VCaP (cell line): ENCODE results near the gene GNA12.

Experiments
- H3K27ac ChIP-seq: fragments of 450-650 bp; 2 replicates; pipeline ENCODE4 v1.5.1; 2017
- TF ChIP-seq, protein P1 (sequence below): fragments of 450-650 bp; conservative IDR thresholded peaks from 2 replicates; pipeline ENCODE4 v1.5.1; 2017; ENCODE audit warnings: mild to moderate bottlenecking, moderate library complexity

The GNA12 gene

DNA sequence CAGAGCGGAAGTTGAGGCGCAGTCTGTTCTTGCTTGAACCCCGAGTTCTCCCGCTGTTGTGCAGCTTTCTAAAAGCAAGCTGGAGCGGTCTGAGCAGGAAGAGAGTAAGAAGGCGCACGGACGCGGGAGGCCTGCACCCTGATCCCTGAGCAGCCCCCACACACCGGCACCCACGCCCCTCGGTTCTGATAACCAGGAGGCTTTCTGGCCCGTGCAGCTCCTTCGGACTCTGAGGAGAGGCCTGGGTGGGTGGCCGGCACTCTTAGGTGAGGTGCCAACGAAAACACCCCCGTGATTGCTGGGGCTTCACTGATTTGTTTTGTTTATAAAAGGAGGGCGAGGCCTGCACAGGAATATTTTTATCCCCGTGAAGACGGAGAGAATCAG is 127.2 kb downstream of the GNA12 start:
- peak overlapping the region; percentile 84 for H3K27ac ChIP-seq
- TF ChIP-seq, protein P1, sequence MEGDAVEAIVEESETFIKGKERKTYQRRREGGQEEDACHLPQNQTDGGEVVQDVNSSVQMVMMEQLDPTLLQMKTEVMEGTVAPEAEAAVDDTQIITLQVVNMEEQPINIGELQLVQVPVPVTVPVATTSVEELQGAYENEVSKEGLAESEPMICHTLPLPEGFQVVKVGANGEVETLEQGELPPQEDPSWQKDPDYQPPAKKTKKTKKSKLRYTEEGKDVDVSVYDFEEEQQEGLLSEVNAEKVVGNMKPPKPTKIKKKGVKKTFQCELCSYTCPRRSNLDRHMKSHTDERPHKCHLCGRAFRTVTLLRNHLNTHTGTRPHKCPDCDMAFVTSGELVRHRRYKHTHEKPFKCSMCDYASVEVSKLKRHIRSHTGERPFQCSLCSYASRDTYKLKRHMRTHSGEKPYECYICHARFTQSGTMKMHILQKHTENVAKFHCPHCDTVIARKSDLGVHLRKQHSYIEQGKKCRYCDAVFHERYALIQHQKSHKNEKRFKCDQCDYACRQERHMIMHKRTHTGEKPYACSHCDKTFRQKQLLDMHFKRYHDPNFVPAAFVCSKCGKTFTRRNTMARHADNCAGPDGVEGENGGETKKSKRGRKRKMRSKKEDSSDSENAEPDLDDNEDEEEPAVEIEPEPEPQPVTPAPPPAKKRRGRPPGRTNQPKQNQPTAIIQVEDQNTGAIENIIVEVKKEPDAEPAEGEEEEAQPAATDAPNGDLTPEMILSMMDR: no peak

DNA sequence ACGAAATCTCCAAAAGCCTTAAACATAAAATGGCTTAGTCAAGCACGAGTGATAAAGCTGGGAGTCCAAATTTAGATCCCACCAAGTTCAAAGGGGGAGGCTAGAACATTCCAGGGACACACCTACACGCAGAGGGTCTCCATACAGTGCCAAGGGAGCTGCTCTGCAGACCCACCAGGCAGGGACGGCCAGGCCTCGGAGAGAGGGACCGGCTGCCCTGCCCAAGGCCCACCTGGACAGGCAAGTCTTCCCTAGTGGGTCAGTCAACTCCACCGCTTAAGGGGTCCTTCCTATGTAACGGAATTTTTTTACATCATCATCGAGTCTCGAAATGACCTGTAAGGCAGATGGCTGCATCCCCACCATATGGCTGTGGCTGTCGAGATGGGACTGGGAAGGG is 127.6 kb downstream of the GNA12 start:
- H3K27ac ChIP-seq: peak overlapping the region; percentile 84

DNA sequence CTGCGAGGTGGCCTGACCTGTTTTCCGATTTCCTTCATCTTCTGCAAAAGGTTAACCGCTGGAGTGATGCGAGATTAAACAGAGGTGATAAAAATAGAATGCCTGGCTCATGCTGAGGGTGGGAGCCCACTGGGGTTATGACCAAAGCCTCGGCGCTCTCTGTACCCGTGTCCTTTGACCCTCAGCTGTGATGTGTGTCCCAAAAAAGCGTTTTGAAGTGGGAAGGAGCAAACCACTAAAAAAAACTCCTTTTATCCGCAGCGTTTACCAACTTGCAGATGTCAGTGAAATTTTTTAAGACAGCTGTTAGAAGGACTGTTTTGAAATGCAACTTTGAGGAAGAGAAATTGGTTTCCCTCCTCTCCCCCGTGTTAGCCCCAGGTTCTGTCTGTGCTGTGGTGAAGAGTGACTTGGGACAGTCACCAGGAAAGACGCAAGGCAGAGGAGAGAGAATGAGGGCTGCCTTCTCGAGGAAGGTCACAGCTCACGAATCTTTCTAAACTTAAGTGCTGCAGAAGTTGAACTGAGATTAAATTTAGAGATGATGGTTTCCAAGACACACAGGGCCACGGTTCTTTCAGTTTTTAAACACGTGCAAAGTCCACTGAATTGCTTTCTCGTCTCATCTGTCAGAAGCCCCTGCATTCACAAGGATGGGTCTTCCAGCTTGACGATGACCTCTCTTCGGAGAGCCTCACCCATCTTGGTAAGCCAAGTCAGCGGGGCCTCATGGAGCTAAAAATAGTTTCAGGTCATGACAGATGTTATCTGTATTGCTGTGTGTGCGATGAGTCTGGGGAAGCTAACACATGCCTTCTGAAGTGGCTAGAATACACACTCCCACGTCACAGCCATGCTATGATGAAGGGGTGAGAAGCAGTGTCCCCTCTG is 128.5 kb downstream of the GNA12 start:
- peak overlapping the region; percentile 84 for H3K27ac ChIP-seq
- TF ChIP-seq, protein P1: no peak

More for the DNA sequence above, 127.6 kb downstream of the GNA12 start:
- TF ChIP-seq, protein P1: no peak

DNA sequence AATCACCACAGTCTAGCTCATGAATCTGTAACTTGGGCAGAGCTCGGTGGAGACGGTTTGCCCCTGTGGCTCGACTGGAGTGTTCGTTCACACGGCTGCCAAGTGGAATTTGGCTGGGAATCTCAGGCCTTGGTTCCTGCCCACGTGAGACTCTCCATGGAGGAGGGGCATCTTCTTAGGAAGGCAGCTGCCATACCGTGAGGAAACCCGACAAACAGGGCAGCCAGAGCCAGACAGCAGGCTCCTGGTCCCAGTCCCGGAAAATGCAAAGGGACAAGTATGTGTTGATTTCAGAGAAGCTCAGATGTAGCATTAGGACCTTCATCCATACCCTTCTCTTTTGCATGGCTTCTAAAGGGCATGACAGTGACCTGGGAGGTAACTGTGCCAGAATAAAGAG is 129.5 kb downstream of the GNA12 start:
- TF ChIP-seq, protein P1: no peak
- no peak overlapping the region for H3K27ac ChIP-seq

DNA sequence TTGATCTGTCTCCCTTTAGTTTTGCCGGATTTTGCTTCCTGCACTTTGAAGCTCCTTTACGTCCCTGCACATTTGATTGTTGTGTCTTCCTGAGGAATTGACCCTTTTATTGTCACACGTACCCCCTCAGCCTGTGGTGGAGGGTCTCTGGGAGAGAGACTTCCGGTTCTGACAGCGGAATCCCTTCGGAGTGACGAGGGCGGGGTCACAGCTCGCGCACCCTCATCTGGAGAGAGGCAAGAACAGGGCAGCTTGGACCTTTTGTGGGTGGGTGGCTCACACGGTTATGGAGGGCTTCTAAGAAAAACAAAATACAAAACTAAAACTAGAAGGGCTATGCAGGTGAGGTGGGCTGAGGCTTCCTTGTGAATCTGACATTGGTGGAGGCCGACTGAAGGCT is 130.1 kb downstream of the GNA12 start:
- H3K27ac ChIP-seq: no peak overlapping the region
- TF ChIP-seq, protein P1: no peak

DNA sequence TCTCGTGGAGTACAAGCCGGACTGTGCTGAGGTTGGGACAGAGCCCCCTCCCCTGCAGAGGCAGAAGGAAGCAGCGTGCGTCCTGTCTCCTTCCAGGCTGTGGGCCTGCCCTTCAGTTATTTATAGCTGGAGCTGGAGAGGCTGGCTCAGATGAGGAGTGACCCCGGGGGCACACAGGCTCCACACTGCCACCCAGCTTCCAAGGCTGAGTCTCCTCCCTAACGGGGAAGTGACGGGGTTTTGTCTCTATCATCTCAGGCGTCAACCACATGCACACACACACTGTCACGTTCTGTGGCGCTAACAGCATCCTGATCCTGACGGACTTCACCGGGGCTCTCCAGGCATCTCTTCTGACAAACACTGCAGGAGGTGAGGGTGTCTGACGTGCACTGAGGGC is 130.7 kb downstream of the GNA12 start:
- no peak overlapping the region for H3K27ac ChIP-seq
- TF ChIP-seq, protein P1: no peak

DNA sequence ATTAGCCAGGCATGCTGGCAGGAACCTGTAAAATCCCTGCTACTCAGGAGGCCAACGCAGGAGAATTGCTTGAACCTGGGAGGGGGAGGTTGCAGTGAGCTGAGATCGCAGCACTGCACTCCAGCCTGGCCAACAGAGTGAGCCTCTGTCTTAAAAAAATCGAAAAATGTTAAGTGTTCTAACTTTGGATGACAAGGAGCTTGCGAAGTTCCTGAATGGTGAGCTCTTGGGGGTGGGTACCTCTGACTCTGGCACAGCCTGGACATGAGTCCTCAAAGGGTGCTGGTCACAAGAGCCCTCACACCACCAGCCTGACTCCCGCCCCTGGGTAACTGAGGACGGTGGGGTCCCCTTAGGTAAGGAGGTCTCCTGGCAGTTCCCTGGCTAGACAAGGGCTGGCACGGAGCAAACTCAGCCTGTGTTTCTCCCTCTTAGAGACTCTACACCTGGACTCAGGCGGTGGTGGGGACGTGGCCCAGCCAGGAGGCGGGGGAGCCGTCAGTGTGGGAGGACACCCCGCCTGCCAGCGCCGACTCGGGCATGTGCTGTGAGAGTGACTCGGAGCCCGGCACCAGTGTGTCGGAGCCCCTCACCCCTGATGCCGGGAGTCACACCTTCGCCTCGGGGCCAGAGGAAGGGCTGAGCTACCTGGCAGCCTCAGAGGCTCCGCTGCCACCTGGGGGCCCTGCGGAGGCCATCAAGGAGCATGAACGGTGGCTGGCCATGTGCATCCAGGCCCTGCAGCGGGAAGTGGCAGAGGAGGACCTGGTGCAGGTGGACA is 132.0 kb downstream of the GNA12 start:
- no peak overlapping the region for H3K27ac ChIP-seq
- TF ChIP-seq, protein P1: no peak
